RWPE1 (cell line): Measurements from ENCODE around the gene ZC3H12A.

Experiments
- CTCF ChIA-PET: fragments of 350-600 bp; sonication (Branson Sonifier 250); formaldehyde crosslinking; extraction: SDS; loops from one replicate; lab custom pipeline; 2021; lab: Yijun Ruan, JAX
- POLR2A ChIA-PET: fragments of 400-600 bp; formaldehyde crosslinking; extraction: SDS; loops from one replicate; lab custom pipeline; 2020; ENCODE audit warnings: antibody characterized with exemption; ENCODE audit not compliant: low non-redundant PET; lab: Yijun Ruan, JAX
- DNase-seq: peaks from one replicate; pipeline ENCODE4 v3.0.0; 2012; ENCODE audit warnings: low spot score
- H3K27ac ChIP-seq: fragments of 450-650 bp; 2 replicates; pipeline ENCODE4 v1.5.1; 2017
- TF ChIP-seq, protein P1 (sequence below): fragments of 450-650 bp; conservative IDR thresholded peaks from 2 replicates; pipeline ENCODE4 v1.5.1; 2017; ENCODE audit warnings: low read depth, mild to moderate bottlenecking

ZC3H12A gene

DNA sequence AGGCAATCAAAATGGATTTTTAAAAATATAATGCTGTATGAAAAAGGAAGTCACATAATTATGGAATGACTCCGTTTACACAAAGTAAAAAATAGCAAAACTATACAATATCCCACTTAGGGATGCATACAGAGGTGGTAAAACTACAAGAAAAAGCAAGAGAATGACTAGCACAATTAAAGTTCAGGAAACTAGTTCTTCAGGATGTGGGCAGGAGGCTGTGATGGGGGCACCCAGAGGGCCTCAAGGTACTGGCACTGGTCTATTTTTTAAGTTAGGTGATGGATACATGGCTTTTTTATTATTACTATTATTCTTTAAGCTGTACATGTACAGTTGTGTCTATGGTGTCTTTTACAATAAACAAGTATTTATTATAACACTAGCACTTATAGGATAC lies 1.4 kb upstream of the ZC3H12A start:
- CTCF ChIA-PET: no interaction called here
- TF ChIP-seq, protein P1, sequence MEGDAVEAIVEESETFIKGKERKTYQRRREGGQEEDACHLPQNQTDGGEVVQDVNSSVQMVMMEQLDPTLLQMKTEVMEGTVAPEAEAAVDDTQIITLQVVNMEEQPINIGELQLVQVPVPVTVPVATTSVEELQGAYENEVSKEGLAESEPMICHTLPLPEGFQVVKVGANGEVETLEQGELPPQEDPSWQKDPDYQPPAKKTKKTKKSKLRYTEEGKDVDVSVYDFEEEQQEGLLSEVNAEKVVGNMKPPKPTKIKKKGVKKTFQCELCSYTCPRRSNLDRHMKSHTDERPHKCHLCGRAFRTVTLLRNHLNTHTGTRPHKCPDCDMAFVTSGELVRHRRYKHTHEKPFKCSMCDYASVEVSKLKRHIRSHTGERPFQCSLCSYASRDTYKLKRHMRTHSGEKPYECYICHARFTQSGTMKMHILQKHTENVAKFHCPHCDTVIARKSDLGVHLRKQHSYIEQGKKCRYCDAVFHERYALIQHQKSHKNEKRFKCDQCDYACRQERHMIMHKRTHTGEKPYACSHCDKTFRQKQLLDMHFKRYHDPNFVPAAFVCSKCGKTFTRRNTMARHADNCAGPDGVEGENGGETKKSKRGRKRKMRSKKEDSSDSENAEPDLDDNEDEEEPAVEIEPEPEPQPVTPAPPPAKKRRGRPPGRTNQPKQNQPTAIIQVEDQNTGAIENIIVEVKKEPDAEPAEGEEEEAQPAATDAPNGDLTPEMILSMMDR: no peak
- DNase-seq: no peak
- peak overlapping the region; percentile 100 for H3K27ac ChIP-seq
- POLR2A ChIA-PET: interaction anchor here (4.8 kb wide), 1 partner anchor 13 kb away, joined by 19 read pairs; no protein-coding TSS in a partner anchor

GRCh38 chr1:37473431-37474045 lies 842 bp upstream of the ZC3H12A start:
- POLR2A ChIA-PET: interaction anchor here (0.7 to 4.8 kb wide), 2 partner anchors 8 to 12 kb away, joined by 3 to 19 read pairs; no protein-coding TSS in a partner anchor
- H3K27ac ChIP-seq: peak overlapping the region; percentile 100
- TF ChIP-seq, protein P1: no peak
- CTCF ChIA-PET: interaction anchor here (0.6 kb wide), 1 partner anchor 59 kb away, joined by 3 read pairs; no protein-coding TSS in a partner anchor
- peak; percentile 46 for DNase-seq

DNA sequence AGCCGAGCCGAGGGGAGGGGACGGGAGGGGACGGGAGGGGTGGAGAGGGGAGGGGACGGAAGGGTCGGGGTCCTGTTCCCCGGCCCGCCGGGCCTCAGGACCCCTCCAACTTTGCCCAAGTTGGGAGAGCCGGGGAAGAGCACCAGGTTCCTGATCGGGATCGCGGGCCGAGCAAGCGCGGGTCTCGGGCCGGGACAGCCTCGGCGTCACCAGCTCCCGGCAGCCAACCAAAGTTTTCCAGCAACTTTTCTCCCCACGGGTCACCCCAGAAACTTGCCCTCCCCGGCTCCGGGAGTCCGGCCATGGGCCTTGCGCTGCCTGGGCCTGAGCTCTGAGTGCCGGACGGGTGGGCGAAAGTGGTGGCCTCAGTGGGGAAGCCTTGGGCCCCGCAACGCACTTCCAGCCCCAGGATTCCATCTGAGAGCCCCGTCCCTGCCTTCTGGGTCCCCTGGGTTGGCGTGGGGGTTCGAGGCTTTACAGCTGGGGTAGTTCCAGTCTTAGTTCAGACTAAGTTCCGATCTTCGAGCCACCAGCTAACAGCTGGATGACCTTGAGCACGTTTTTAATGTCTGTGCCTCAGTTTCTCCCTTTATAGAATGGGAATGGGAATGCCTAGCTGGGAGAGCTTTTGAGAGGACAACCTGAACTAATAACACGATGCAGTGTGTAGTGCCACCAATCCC lies 458 bp downstream of the ZC3H12A start:
- H3K27ac ChIP-seq: peak overlapping the region; percentile 100
- ChIA-PET POLR2A (interaction anchor here (0.6 to 4.8 kb wide), 3 partner anchors 11 to 1063 kb away, joined by 3 to 19 read pairs (median 3); no protein-coding TSS in a partner anchor), CTCF (interaction anchor here (0.7 to 4.7 kb wide), 3 partner anchors 12 to 207 kb away, joined by 3 to 32 read pairs (median 3); no protein-coding TSS in a partner anchor)
- DNase-seq: no peak
- TF ChIP-seq, protein P1: no peak

DNA sequence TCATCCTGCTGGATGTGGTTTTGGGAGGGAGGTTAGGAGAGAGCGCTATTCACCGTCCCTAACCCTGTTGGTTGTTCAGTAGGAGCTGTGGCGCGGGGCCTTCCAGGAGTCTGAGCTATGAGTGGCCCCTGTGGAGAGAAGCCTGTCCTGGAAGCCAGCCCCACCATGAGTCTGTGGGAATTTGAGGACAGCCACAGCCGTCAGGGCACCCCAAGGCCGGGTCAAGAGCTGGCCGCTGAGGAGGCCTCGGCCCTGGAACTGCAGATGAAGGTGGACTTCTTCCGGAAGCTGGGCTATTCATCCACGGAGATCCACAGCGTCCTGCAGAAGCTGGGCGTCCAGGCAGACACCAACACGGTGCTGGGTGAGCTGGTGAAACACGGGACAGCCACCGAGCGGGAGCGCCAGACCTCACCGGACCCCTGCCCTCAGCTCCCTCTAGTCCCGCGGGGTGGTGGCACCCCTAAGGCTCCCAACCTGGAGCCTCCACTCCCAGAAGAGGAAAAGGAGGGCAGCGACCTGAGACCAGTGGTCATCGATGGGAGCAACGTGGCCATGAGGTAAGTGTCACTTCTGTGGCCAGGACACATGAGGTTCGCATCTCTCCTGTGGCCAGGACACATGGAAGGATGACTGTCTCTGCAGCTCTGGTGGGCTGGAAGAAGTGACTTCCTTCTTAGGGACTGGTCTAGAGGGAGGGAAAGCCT lies 1.2 kb downstream of the ZC3H12A start:
- ChIA-PET POLR2A (interaction anchor here (0.6 to 4.8 kb wide), 3 partner anchors 10 to 1063 kb away, joined by 3 to 19 read pairs (median 3); no protein-coding TSS in a partner anchor), CTCF (interaction anchor here (0.7 to 4.7 kb wide), 3 partner anchors 11 to 206 kb away, joined by 3 to 32 read pairs (median 3); no protein-coding TSS in a partner anchor)
- peak overlapping the region; percentile 100 for H3K27ac ChIP-seq

GRCh38 chr1:37476087-37476452 lies 1.7 kb downstream of the ZC3H12A start:
- ChIA-PET CTCF (interaction anchor here (4.7 kb wide), 1 partner anchor 11 kb away, joined by 32 read pairs; no protein-coding TSS in a partner anchor), POLR2A (interaction anchor here (4.8 kb wide), 1 partner anchor 10 kb away, joined by 19 read pairs; no protein-coding TSS in a partner anchor)
- no peak for DNase-seq
- TF ChIP-seq, protein P1: no peak
- H3K27ac ChIP-seq: peak overlapping the region; percentile 100

More for the DNA sequence above, 1.2 kb downstream of the ZC3H12A start:
- TF ChIP-seq, protein P1: no peak
- no peak for DNase-seq
